GM19397 (cell line): ENCODE data around the gene RERE.
"Not testable (repeated sequence)": the region's sequence is repeated elsewhere in the genome, so short reads cannot be mapped to it uniquely, and the experiment has no call there.

Experiments
- ATAC-seq: cut with Tn5 transposase; IDR thresholded peaks from one replicate; pipeline ENCODE4 v1.9.1; 2021; ENCODE audit warnings: mild to moderate bottlenecking, moderate library complexity; ENCODE audit not compliant: unreplicated experiment

The RERE gene

GRCh38 chr1:8395433-8395866 is 422.0 kb downstream of the RERE start:
- no peak for ATAC-seq

GRCh38 chr1:8394456-8395321 is 422.8 kb downstream of the RERE start:
- no peak for ATAC-seq

GRCh38 chr1:8392522-8392921 is 424.9 kb downstream of the RERE start:
- no peak for ATAC-seq

- no peak for ATAC-seq
Observed at GRCh38 chr1:8390707-8391106, 426.7 kb downstream of the RERE start.

- ATAC-seq = no peak
Observed at GRCh38 chr1:8389958-8390535, 427.4 kb downstream of the RERE start.

GRCh38 chr1:8388732-8389562 is 428.5 kb downstream of the RERE start:
- no peak for ATAC-seq

- ATAC-seq = no peak
Observed at GRCh38 chr1:8386247-8386646, 431.2 kb downstream of the RERE start.

- ATAC-seq = no peak
Observed at GRCh38 chr1:8384577-8384976, 432.9 kb downstream of the RERE start.

- no peak for ATAC-seq
Observed at GRCh38 chr1:8384088-8384487, 433.4 kb downstream of the RERE start.

- no peak for ATAC-seq
Observed at GRCh38 chr1:8382608-8383505, 434.6 kb downstream of the RERE start.

GRCh38 chr1:8382051-8382505 is 435.4 kb downstream of the RERE start:
- ATAC-seq = no peak

- ATAC-seq = no peak
Observed at GRCh38 chr1:8381618-8382017, 435.8 kb downstream of the RERE start.

- ATAC-seq = not testable (repeated sequence)
Observed at GRCh38 chr1:8380310-8380709, 437.1 kb downstream of the RERE start.

GRCh38 chr1:8379513-8380186 is 437.8 kb downstream of the RERE start:
- no peak for ATAC-seq

GRCh38 chr1:8378981-8379470 is 438.4 kb downstream of the RERE start:
- ATAC-seq = no peak

GRCh38 chr1:8378178-8378577 is 439.3 kb downstream of the RERE start:
- no peak for ATAC-seq

GRCh38 chr1:8377271-8377981 is 440.0 kb downstream of the RERE start:
- ATAC-seq = no peak

- no peak for ATAC-seq
Observed at GRCh38 chr1:8376358-8376840, 441.0 kb downstream of the RERE start.

GRCh38 chr1:8374812-8375211 is 442.6 kb downstream of the RERE start:
- ATAC-seq = no peak
